CD4-positive, alpha-beta T cell treated with Interleukin-10 for 1 hour (primary cell): ENCODE results near the gene SEC24B.
A peak's percentile ranks its signal among the peaks of the same experiment; 100 is the strongest.
"Not testable (repeated sequence)": the region's sequence is repeated elsewhere in the genome, so short reads cannot be mapped to it uniquely, and the experiment has no call there.

Source experiments
- DNase-seq: peaks from one replicate; pipeline ENCODE4 v3.0.0-alpha.2; 2020

SEC24B gene

DNA sequence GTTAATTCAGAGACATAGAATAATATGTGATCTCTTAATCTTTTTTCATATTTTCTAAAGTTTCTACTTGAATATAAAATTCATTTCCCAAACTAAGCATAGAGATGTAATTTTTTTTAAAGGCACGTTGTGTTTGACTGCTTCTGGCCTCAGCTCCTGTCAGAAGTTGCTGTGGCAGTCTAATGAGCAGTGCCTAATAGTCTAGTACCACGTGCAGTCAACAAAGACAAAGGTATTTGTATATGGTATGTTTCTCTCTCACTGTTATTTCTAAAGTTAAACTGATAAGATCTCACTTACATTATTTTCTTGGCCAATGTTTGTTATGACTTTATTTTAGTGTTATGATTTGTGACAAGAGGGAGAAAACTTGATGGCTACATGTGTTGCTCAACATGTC lies 77.8 kb downstream of the SEC24B start:
- no peak for DNase-seq

- not testable (repeated sequence) for DNase-seq
Observed at GRCh38 chr4:109513368-109513767, 79.8 kb downstream of the SEC24B start.

DNA sequence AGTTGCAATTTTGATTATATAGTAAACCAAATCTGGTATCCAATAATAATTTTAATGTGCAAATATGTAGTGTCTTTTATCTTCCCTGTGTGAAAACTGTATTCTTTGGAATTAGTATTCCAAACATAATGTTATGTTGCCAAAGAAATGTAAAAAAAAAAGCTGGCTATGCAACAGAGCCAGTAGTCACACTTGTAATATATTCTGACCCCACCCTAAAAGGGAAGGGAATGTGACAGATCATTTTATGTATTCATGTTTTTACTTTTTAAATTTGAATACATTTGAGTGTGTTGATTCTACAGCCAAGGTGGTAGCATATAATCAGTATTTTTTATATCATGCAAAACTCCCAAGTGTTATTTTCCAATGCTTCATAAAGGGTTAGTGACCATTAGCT lies 98.6 kb downstream of the SEC24B start:
- DNase-seq, result no peak

GRCh38 chr4:109545401-109545800 lies 111.8 kb downstream of the SEC24B start:
- no peak for DNase-seq

- no peak for DNase-seq
Observed at GRCh38 chr4:109547394-109547793, 113.8 kb downstream of the SEC24B start.

- DNase-seq, result peak; percentile 5
Observed at GRCh38 chr4:109548655-109549054, 115.0 kb downstream of the SEC24B start.

DNA sequence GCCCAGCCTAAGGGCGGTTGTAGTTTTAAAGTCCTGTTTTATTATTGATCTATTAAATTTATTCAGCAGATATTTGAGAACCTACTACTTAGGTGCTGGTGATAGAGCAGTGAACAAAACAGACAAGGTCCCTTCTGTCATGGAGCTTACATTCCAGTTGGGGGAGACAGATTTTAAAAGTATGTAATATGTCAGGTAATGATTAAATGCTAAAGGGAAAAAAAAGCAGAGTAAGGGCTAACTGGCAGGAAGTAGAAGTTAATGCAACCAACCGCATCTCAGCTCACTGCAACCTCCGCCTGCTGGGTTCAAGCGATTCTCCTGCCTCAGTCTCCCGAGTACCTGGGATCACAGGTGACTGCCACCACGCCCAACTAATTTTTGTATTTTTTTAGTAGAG lies 118.6 kb downstream of the SEC24B start:
- no peak for DNase-seq

DNA sequence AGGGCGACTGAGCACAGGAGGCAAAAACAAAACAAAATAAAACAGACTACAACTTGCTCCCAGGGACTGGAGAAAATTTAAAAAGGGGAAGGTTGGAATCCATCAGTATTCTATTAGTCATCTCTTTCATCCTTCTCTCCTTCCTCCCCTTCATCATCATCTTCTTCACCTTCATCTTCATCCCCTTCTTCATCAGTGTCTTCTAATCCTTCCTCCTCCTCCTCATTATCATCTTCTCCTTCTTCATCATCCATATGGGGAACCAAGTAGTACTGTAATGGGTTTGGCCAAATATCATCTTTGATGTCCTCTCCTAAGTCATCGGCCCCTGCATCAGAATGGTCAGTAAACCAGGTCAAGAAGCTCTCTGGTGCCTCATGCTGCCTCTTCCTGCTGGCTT lies 119.5 kb downstream of the SEC24B start:
- no peak for DNase-seq

DNA sequence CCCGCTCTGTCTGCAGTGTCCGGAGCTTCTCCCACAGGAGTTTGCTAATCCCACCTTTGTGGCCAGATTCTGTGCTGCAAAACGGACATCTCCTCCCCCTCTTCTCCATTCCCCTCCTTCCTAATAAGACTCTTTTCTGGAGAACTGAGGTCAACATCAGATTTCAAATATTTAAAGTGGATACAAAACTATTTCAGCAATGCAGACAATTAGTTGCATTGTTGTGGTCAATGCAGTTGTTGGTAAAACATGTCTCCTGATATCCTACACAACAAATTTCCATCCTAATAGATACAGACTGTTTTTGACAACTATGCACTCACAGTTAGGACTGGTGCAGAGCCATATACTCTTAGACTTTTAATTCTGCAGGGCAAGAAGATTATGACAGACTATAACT lies 121.4 kb downstream of the SEC24B start:
- no peak for DNase-seq

GRCh38 chr4:109557433-109557832 lies 123.8 kb downstream of the SEC24B start:
- DNase-seq, result no peak

GRCh38 chr4:109558095-109558494 lies 124.5 kb downstream of the SEC24B start:
- peak; percentile 35 for DNase-seq

GRCh38 chr4:109559625-109559982 lies 126.0 kb downstream of the SEC24B start:
- no peak for DNase-seq

DNA sequence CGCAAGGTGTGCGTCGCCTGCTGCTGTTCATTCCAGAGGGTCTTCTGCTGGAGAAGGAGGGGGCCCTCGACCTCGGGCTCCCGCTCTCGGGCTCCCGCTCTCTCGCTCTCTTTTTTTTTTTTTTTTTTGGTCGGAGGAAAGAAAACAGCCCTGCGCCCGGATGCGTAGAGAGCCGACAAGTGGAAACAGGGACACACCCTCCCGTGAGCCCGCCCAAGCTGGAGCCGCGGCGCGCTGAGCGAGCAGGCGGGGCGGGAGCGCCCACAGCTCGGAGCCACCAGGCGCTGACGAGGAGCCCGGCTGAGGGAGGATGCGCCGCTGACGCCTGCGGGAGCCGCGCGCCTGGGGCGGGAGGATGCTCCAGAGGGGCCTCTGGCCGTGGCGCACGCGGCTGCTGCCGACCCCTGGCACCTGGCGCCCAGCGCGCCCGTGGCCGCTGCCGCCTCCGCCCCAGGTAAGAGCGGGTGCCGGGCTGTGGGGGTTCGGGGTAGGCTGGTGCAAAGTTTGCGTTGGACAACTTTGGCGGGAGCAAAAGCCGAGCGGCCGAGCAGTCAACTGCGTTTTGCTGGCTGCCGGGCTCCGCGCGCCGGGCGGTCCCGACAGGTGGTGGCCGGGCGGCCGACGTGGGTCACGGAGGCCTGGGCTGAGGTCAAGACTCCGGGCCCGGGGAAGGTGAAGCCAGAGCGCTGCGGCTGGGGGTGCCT lies 126.5 kb downstream of the SEC24B start, which contains the start of gene MCUB:
TSS of gene MCUB (plus strand) at position 264 of the 704 bp plus-strand sequence. CDS start at position 356, 92 bp downstream.
- DNase-seq, result peak; percentile 91

DNA sequence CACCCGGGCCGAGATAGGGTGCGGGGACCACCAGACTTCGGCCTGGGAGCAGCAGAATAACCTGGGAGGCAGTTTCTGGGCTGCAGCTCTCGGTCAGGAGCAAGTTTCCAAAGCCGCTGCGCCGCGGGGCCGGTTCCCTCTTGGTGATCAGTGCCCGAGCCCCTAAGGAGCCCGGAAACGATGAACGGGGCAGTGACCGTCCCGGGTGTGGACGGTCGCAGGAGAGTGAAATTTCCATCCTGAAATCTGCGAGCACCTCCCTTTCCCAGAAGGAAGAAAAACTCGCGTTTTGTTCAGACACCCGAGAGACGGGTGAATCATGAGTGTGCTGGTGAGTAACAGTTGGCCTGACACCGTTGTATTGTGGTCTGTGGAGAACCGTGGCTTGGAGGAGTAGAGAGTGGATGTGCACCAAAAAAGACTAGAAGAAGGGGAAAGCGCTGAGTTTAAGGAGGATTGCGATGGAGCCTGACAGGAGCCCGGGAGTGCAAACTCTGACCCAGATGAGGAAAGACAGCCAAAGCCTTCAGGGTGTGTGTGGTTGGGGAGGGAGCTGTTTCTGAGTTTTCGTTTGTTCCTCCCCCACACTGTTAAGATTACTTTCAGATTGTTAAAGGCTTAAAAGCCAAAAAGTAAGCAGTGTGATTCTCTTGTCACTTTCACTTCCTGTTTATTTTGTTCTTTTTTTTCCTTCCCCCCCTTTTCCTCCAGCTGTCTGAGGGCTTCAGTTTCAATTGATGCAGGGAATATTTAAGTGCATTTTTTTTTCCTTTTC lies 127.3 kb downstream of the SEC24B start:
- DNase-seq, result peak; percentile 68

- no peak for DNase-seq
Observed at GRCh38 chr4:109562457-109563239, 129.0 kb downstream of the SEC24B start.

GRCh38 chr4:109571494-109571893 lies 137.9 kb downstream of the SEC24B start:
- no peak for DNase-seq

GRCh38 chr4:109572154-109572553 lies 138.5 kb downstream of the SEC24B start:
- no peak for DNase-seq

GRCh38 chr4:109574443-109574850 lies 140.8 kb downstream of the SEC24B start:
- peak; percentile 44 for DNase-seq

GRCh38 chr4:109574931-109575804 lies 141.6 kb downstream of the SEC24B start:
- peak; percentile 21 for DNase-seq

GRCh38 chr4:109576462-109576861 lies 142.8 kb downstream of the SEC24B start:
- no peak for DNase-seq

GRCh38 chr4:109578846-109579245 lies 145.2 kb downstream of the SEC24B start:
- DNase-seq, result no peak

DNA sequence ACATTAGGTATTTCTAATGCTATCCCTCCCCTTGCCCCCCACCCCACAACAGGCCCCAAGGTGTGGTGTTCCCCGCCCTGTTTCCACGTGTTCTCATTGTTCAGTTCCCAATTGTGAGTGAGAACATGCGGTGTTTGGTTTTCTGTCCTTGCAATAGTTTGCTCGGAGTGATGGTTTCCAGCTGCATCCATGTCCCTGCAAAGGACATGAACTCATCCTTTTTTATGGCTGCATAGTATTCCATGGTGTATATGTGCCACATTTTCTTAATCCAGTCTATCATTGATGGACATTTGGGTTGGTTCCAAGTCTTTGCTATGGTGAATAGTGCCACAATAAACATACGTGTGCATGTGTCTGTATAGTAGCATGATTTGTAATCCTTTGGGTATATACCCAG lies 146.4 kb downstream of the SEC24B start:
- not testable (repeated sequence) for DNase-seq

DNA sequence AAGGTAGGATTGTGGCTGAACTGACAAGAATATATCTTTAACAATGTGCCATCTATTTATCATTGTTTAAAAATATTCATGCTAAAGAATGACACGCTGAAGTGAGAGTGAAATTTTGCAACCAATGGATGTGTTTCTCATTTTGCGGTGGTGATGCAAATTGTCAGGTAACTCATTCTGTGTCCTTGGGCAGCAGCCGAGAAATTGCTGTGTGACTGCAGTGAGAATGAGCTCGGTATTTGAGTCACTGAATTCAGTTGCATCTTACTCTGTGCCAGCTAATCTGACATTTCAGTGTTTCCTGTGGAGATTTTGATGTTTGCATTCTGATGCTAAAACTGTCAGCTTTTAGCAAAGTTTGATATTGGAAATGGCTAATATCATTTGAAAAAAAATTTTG lies 154.6 kb downstream of the SEC24B start:
- DNase-seq, result peak; percentile 4
